Measurements from ENCODE around the gene NR2C2. TPM values are rescaled to one million over a fixed set of nuclear protein-coding genes. Genes with fewer than 3 reads are reported as not detected.
A peak's percentile ranks its signal among the peaks of the same experiment; 100 is the strongest.

Gene NR2C2
- total RNA-seq, 2 donors from 2014 or later, result 22.3 to 29.2 TPM

- no peak for DNase-seq (ENCODE audit: low spot score)
- Histone ChIP-seq H3K4me3 (no peak overlapping the region), H3K9me3 (no peaks in the 10 kb centered on the region), H3K4me1 (no peaks in the 10 kb centered on the region), H3K27ac (no peak overlapping the region), H3K36me3 (peaks cover 74% of the 10 kb centered on the region), H3K27me3 (no peaks in the 10 kb centered on the region)
- no peak for TF ChIP-seq CTCF (IDR thresholded peaks at IDR 0.05)
Observed at GRCh38 chr3:15050405-15051092, 103.2 kb downstream of the NR2C2 start.

GRCh38 chr3:15051531-15051930 is 104.1 kb downstream of the NR2C2 start:
- Histone ChIP-seq H3K4me3 (no peak overlapping the region), H3K36me3 (peaks cover 67% of the 10 kb centered on the region), H3K27ac (no peak overlapping the region), H3K9me3 (no peaks in the 10 kb centered on the region), H3K27me3 (no peaks in the 10 kb centered on the region), H3K4me1 (no peaks in the 10 kb centered on the region)
- peak in 1 of 2 donors; percentile 56 for TF ChIP-seq CTCF (IDR thresholded peaks at IDR 0.05)
- DNase-seq (ENCODE audit: low spot score), result no peak

- Histone ChIP-seq H3K4me3 (no peak overlapping the region), H3K9me3 (no peaks in the 10 kb centered on the region), H3K27ac (no peak overlapping the region), H3K36me3 (peaks cover 65% of the 10 kb centered on the region), H3K27me3 (no peaks in the 10 kb centered on the region), H3K4me1 (no peaks in the 10 kb centered on the region)
- no peak for TF ChIP-seq CTCF (IDR thresholded peaks at IDR 0.05)
- DNase-seq (ENCODE audit: low spot score), result no peak
Observed at GRCh38 chr3:15052335-15053242, 105.2 kb downstream of the NR2C2 start.

- no peaks in the 10 kb centered on the region for H3K27me3 ChIP-seq
- no peak for DNase-seq (ENCODE audit: low spot score)
- H3K4me1 ChIP-seq, result no peaks in the 10 kb centered on the region
- no peak overlapping the region for H3K4me3 ChIP-seq
- TF ChIP-seq CTCF (IDR thresholded peaks at IDR 0.05), result no peak
- no peak overlapping the region for H3K27ac ChIP-seq
- H3K9me3 ChIP-seq, result no peaks in the 10 kb centered on the region
- H3K36me3 ChIP-seq, result peaks cover 65% of the 10 kb centered on the region
Observed at GRCh38 chr3:15053541-15053940, 106.2 kb downstream of the NR2C2 start.

- no peak for TF ChIP-seq CTCF (IDR thresholded peaks at IDR 0.05)
- no peaks in the 10 kb centered on the region for H3K9me3 ChIP-seq
- H3K27me3 ChIP-seq, result no peaks in the 10 kb centered on the region
- H3K27ac ChIP-seq, result no peak overlapping the region
- peaks cover 58% of the 10 kb centered on the region for H3K36me3 ChIP-seq
- H3K4me3 ChIP-seq, result no peak overlapping the region
- DNase-seq (ENCODE audit: low spot score), result no peak
- no peaks in the 10 kb centered on the region for H3K4me1 ChIP-seq
Observed at GRCh38 chr3:15055019-15055557, 107.7 kb downstream of the NR2C2 start.
